ENCODE results near the gene CSNK1A1L. TPM values are rescaled to one million over a fixed set of nuclear protein-coding genes. Genes with fewer than 3 reads are reported as not detected.

Gene CSNK1A1L
- total and polyA plus RNA-seq, 2 of the 4 experiments (the other 2 are of a cell fraction), result not detected

GRCh38 chr13:37136187-37136586, 30.7 kb upstream of the CSNK1A1L start:
- Histone ChIP-seq H3K36me3 (ENCODE audit: control insufficient read depth, insufficient read depth, low read length) (no peaks in the 10 kb centered on the region), H2AK9ac (replicated peaks; ENCODE audit: low read depth, low read length, poor library complexity) (no peak overlapping the region), H4K20me1 (ENCODE audit: insufficient read depth, low read length) (no peaks in the 10 kb centered on the region), H2BK20ac (ENCODE audit: low read depth, low read length) (no peak overlapping the region), H3K9me1 (ENCODE audit: insufficient read depth, low read length) (no peaks in the 10 kb centered on the region), H2AFZ (replicated peaks; ENCODE audit: low read length, poor library complexity) (no peak overlapping the region), H3K23ac (ENCODE audit: low read depth, low read length) (no peak overlapping the region), H3K56ac (ENCODE audit: extremely low read depth, insufficient read depth, low read length) (no peak overlapping the region), H3K18ac (ENCODE audit: low read depth, low read length) (no peak overlapping the region), H4K91ac (ENCODE audit: insufficient read depth, low read depth, low read length) (no peak overlapping the region), H3K14ac (replicated peaks; ENCODE audit: low read depth, low read length) (no peak overlapping the region), H3K27me3 (ENCODE audit: control insufficient read depth, insufficient read depth, low read length) (no peaks in the 10 kb centered on the region), H2BK15ac (ENCODE audit: low read depth, low read length) (no peak overlapping the region), H3K79me1 (ENCODE audit: low read depth in 1 of 2, low read length in 2 of 2) (no peaks in the 10 kb centered on the region), H3K4me1 (ENCODE audit: control insufficient read depth, insufficient read depth, low read length) (no peaks in the 10 kb centered on the region; the same call in 1 of the 2 replicates), H3K9ac (ENCODE audit: low read depth, low read length) (no peak overlapping the region), H3K4ac (ENCODE audit: low read depth, low read length) (no peak overlapping the region), H3K27ac (ENCODE audit: insufficient read depth, low read length) (no peak overlapping the region), H3K9me3 (ENCODE audit: control insufficient read depth, insufficient read depth, low read length) (no peaks in the 10 kb centered on the region), H2AK5ac (ENCODE audit: low read depth, low read length) (no peak overlapping the region), H4K5ac (ENCODE audit: low read depth, low read length) (no peak overlapping the region), H2BK5ac (ENCODE audit: low read depth, low read length, poor library complexity, severe bottlenecking) (no peak overlapping the region), H2BK120ac (ENCODE audit: low read depth, low read length) (no peak overlapping the region), H4K8ac (ENCODE audit: low read depth in 2 of 2, low read length in 2 of 2) (no peak overlapping the region), H3K4me2 (ENCODE audit: low read depth, low read length) (no peak overlapping the region), H3K4me3 (ENCODE audit: insufficient read depth, low read depth, low read length) (no peak overlapping the region)
- ATAC-seq (ENCODE audit: low read depth) (no peak), DNase-seq (peak; percentile 17)
- CTCF ChIA-PET, result interaction anchor here (0.7 kb wide), 1 partner anchor 63 kb away, joined by 3 read pairs; no protein-coding TSS in a partner anchor
- POLR2A ChIA-PET (ENCODE audit: unreplicated experiment), result no interaction called here
- in situ Hi-C loops (cut with MboI; ENCODE audit: low sequenced_read_pairs), result no loop called here
- BruUV-seq (replicated peaks), result no TSS peak
- intact Hi-C loops (cut with micrococcal nuclease), result no loop called here
- TF ChIP-seq MAFK (IDR thresholded peaks at IDR 0.05; ENCODE audit: low read depth, low read length), result no peak
- TF ChIP-seq SMC3 (IDR thresholded peaks at IDR 0.05; ENCODE audit: low read depth, low read length), result no peak
- no peak for TF ChIP-seq POLR2A (IDR thresholded peaks at IDR 0.05; ENCODE audit: low read depth, low read length)
- no peak for TF ChIP-seq FOS (IDR thresholded peaks at IDR 0.05; ENCODE audit: low read depth, low read length)
- TF ChIP-seq USF2 (IDR thresholded peaks at IDR 0.05; ENCODE audit: low read depth, low read length), result no peak
- no peak for TF ChIP-seq RCOR1 (IDR thresholded peaks at IDR 0.05; ENCODE audit: insufficient replicate concordance, low read length)
- no peak for TF ChIP-seq CHD1 (IDR thresholded peaks at IDR 0.05; ENCODE audit: low read depth, low read length)
- no peak for TF ChIP-seq MXI1 (IDR thresholded peaks at IDR 0.05; ENCODE audit: borderline replicate concordance, low read depth, low read length)
- no peak for TF ChIP-seq BHLHE40 (IDR thresholded peaks at IDR 0.05; ENCODE audit: low read depth, low read length)
- TF ChIP-seq NFE2L2 (IDR thresholded peaks at IDR 0.05; ENCODE audit: low read depth, low read length), result no peak
- TF ChIP-seq RFX5 (IDR thresholded peaks at IDR 0.05; ENCODE audit: low read depth, low read length), result no peak
- TF ChIP-seq MAZ (IDR thresholded peaks at IDR 0.05; ENCODE audit: borderline replicate concordance, low read depth, low read length), result no peak
- no peak for TF ChIP-seq ELK1 (IDR thresholded peaks at IDR 0.05; ENCODE audit: borderline replicate concordance, low read depth, low read length)
- TF ChIP-seq CEBPB (IDR thresholded peaks at IDR 0.05; ENCODE audit: low read depth, low read length), result no peak
- TF ChIP-seq RAD21 (IDR thresholded peaks at IDR 0.05; ENCODE audit: low read length), result no peak
- TF ChIP-seq CTCF (conservative IDR thresholded peaks at IDR 0.05; ENCODE audit: low read depth, low read length), result no peak
- dilution Hi-C loops (cut with HindIII; ENCODE audit: low sequenced_read_pairs, unreplicated experiment), result no loop called here
- no CpG with 5 or more reads among the region's 2 CpGs for WGBS, 2 experiments (ENCODE audit: extremely low coverage in 2 of 2, insufficient read length in 1 of 2)

Measured in IMR-90 (cell line).